Measurements from ENCODE around the gene ZNF142.

DNA sequence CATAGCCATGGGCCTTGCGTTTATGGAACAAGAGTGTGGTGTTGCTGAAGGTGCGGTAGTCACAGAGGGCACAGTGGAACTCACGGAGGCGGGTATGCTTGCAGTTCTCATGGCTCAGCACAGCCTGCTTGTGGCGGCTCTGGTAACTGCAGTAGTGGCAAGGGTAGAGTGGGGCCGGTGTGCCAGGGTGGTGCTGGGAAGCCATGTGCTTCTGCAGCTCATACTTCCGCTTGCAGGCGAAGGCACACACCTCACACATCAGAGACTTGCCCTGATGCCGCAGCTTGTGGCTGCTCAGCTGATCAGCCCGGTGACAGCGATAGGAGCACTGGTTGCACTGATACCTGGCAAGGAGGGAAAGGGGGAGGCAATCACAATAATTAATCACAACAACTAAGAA is 14.7 kb downstream of the ZNF142 start:
- TF ChIP-seq CTCF (IDR thresholded peaks at IDR 0.05 in 8 of 11, conservative IDR thresholded peaks at IDR 0.05 in 3 of 11) (no peak), POLR2A (IDR thresholded peaks at IDR 0.05) (no peak)
